DMS79 (cell line): Measurements from ENCODE around the gene TTLL13.
"Not testable (repeated sequence)": the region's sequence is repeated elsewhere in the genome, so short reads cannot be mapped to it uniquely, and the experiment has no call there.

ENCODE experiments used
- DNase-seq: peaks from one replicate; lab custom pipeline; 2025; lab: John Stamatoyannopoulos, UW

Gene TTLL13

DNA sequence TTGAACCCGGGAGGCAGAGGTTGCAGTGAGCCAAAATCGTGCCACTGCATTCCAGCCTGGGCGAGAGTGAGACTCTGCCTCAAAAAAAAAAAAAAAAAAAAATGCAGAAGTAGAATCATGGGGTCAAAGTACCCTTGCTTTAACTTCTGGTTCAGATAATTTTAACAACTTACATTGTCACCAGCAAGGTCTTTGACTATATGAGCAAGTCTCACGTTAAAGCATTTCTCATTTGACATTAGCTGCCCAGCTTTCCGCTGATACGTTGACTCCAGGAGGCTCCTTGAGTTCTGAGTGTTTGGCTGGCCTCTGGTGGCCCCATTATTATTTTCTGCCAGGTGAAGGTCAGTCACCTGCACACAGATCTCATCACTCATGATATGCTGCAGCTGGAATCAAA is 32.3 kb downstream of the TTLL13 start:
- DNase-seq, result not testable (repeated sequence)

DNA sequence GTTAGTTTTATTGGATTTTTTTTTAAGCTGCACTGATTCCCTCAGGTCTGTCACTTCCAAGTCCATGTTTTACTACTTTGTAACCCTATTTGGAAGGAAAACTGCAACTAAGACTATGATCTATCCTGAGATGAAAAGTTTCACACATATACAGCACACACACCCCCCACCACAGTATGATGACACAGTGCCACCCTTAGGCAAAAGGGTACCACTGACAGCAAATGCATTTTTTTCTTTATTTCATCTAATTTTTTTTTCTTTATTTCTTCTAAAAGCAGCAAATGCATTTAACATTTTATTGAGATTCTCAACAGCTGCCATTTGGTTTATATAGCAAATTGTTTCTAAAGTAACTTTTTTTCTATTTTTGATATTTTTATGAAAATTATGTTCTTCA is 37.3 kb downstream of the TTLL13 start:
- DNase-seq, result no peak

DNA sequence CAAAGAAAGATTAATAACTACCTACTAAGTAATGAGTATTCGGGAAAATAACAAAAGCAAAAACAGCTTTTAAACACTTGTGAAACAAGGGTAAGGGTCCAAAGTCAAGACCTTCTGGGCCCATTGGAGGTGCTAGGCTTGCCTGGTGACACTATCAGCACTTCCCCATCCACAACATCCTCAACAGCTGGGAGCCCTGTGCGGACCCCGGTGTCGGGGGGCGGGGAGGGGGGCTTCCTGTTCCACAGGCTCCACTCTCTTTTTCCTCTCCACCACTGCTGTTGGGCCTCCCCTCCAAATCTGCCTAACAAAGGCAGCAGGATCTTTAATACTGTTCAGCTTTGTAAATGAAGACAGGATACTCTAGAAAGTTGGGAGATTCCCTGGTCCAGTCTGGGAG is 37.7 kb downstream of the TTLL13 start:
- DNase-seq, result no peak

DNA sequence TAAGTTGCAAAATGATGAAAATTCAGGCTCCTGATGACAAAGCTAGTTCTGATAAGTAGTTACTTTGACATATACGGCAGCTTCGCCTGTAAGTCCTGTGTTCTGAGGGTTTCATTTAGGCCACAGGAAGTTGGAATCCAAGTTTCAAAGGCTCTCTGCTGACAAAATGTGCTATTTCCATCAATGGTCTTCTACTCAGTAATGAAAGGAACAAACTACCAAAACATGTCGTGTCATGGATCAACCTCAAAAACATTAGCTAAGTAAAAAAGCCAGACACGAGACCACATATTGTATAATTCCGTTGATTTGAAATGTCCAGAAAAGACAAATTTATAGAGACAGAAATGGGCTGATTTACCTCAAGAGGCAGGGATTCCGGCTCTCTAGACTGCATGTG is 38.6 kb downstream of the TTLL13 start:
- no peak for DNase-seq

DNA sequence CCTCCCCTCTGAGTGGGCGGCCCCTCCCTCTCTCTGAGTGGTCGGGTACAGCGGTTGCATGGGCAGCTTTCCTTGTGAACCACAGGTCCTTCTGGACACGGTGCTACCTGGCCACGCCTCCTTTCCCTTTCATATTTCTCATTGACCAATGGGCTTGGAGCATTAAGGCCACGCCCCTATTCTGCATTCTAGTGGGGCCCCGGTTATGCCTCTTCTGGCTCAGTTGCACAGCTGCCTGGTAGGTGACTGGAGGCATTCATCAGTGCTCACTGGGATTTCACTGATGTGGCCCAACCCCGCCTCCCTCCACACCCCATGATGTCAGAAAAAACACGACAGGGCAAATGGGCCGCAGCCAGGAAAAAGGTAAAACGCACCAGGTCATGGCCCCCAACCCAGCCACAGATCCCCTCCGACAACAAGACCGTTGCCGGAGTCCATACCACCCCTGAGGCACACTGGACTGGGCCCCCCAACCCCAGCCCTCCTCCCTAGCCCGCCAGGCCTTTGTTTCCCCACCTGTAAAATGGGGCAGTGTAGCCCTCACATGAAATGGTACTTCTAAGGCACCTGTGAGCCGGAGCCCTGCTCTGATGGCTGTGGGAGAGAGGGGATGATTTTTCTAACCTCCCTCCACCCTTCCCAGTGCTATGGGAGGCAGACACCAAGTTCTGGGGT is 42.5 kb downstream of the TTLL13 start:
- no peak for DNase-seq

DNA sequence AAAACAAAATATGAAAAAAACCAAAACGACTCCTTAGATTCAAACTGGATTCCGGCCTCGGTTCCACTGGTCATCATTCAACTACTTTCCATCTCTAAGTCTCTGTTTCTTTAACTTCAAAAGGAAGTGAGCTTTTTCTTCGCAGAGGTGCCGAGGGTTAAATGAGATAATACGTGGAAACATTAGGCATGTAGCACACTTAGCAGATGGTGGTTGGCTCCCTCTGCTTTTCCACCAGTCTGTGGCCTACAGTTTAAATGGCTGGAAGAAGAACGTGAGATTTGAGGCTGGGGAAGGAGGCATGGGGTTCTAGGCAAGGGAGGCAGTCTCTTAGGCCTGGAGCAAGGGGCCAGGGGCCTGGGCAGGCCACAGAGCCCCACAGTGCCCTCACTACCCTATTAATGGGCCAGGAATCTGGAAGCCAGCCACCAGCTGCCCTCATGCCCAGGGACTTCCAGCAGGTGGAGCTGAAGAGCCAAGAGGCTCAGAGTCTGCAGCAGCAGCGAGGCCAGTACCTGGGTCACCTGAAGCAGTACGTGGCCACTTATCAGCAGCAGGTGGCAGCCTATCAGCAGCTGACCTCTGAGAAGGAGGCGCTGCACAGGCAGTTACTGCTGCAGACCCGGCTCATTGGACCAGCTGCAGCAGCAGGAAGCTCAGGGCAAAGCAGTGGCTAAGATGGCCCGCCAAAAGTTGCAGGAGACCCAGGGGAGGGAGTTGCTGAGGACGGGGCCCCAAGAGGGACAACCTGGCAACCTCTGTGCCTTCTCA is 43.9 kb downstream of the TTLL13 start:
- DNase-seq, result peak; percentile 68

DNA sequence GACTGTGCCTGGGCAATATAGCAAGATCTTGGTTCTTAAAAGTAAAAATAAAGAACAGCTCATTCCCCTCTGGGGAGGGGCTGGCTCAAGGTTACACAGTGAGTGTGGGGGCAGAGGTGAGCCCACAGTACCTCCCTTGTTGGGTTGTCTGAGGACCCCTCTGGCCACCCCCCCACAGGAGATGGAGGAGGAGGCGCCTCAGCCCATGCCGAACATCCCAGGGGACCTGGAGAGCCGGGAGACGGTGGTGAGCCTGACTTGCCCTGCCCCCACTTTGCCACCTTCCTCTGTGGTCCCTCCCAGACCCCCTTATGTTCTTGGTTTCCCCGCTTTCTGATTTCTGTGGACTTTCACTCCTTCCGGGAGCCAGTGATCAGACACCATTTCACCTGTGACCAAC is 44.8 kb downstream of the TTLL13 start:
- DNase-seq, result no peak

DNA sequence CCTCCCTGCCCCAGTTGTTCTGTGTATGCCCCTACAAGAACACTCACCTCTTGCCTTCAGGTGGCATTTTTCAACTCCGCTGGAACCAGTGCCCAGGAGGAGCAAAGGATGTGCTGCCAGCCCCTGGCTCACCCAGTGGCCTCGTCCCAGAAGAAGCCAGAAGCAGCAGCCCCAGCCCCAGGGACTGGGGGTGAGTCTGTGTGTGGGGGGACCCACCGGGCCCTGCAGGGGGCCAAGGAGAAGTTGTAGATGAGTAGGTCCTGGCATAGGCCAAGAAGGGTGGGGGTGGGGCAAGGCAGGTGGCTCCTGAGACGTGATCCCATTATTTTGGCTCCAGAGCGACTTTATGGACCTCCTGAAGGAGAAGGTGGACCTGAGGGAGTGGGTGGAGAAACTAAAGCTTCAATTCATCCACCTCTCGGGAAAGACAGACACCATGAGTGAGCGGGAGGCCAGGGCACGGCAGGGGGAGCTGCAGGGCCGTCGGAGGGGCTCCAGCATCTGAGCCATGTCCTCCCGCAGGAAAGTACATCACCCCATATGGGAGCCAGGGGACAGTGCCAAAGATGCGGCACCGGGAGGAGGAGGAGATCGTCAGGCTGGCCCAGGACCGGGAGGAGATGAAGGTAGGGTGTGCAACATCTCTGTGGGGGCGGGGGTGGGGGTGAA is 45.4 kb downstream of the TTLL13 start:
- no peak for DNase-seq

DNA sequence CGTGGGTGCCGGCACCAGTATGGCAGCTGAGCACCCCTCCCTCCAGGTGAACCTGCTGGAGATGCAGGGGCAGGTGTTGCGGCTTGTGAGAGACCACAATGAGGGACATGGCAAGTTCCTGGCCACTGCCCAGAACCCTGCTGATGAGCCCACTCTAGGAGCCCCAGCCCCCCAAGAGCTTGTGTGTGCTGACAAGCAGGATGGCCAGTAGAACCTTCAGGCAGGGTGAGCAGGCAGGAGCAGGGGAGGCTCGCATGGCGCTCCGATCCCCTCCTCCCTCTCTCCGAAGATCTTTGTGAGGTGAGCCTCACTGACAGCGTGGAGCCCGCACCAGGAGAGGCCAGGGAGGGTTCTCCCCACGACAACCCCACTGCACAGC is 45.9 kb downstream of the TTLL13 start:
- no peak for DNase-seq

DNA sequence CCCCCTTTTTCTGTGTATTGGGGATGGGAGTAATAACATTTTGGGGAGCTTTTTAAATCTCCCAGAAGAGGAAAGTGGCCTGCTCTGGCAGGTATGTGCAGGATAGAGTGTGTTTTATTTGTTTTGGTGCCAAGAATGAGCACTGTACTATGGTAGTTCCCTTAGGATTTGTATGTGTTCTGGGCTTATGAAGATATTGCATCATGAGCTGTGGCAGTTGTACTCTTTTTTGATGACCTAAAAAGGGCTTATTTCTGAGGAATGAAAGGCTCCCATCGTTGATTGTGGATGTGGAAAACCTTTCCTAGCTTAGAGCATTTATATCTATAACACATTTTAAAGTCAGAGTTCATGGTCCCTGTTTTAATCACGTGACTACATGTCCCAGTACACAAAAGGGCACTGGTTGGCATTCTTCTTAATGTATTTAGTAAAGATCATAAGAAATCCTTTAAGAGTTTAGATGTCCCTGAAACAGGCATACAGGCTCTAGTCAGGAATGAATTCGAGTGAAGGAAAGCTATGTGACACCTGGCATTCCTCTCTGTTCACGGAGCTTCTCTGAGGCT is 47.0 kb downstream of the TTLL13 start:
- DNase-seq, result not testable (repeated sequence)

DNA sequence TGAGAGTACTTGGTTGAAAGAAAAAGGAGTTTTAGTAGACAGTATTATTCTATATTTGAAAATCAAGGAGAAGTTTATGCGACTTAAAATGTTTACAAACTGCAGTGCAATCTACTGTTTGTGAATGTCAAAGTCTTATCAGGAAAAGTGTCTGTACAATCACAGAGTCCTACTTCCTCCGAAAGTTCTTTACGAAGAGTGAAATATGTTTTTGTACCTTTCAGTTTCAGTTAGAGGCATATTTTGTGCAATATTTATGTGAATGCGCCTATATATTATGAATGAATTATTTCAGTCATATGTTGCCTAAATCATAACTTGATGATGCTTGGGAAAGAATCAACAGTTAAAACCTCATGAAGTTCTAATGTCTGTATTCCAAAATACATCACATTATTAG is 47.7 kb downstream of the TTLL13 start:
- DNase-seq, result no peak

DNA sequence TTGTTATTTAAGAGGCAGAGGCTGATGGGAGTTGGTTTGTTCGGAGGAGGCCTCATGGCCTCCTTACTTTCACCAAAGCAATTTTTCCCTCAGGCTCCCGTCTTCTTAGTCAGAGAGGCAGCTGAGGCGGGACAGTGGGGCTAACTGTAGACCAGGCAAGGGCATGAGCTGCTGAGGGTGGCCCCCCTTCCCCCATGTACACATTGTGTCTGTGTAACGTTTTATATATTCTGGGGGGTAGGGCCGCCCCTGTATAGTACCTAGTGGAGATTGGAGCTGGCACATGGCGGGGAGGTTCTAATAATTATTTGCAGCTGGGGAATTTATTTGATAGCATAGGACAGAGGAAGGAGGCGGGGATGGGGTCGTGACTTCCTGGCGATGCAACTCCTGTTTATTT is 51.2 kb downstream of the TTLL13 start:
- no peak for DNase-seq

DNA sequence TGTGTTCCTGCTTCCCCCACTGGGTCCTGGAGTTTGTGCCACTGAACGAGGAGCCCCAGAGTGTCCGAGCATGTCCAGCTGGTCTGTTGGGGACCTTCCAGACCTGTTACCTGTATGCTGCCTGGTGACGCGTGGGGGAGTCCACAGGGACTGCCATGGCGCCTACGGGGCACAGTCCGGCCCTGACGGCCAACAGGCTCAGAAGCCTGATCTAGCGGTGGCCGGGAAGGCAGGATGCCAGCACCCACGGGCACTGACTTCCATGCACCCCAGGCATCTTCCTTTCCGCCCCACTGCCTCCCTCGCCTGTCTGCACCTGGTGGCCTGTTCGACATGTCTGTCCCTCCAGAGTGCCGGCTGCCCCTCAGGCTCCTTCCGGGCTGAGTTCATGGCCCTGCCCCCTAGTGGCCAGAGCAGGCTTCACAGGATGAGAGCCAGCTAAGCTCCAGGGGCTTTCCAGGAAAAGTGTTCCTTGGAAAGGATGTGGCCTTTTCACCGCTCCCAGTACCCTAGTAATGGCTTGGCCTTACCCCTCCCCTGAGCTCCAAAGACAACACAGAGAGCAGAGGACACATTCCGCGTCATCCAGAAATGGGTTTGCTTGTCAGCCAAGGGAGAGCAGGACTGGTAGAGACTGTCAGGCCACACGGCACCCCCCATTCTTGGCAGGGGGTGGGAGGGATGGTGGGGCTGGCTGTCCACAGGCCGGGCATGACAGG is 51.8 kb downstream of the TTLL13 start:
- no peak for DNase-seq

DNA sequence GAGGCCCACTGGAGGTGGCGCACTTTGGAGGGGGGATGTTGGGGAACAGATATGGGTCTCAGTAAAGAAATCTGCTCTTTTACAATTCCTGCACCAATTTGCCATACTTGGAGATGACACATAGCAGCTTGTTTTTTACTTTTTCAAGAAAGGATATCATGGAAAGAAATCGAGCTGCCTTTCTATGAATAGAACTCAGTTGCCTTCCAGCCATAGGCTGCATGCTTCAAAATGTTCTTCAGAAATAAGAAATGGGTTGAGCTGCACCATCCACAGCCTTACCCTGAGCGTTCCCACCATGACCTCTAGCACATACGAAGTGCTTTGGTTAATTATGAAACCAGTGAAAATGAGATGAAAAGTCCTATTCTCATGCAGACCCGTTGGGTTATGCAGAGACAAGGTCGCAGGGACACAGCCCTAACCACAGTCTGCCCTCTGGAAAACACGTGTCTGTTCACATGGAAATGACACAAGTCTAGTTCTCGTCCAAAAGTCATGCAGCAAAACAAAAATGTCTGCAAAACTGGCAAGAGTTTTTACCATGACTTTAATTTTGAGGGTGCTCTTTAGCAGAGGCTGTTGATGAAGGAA is 52.4 kb downstream of the TTLL13 start:
- DNase-seq, result no peak

DNA sequence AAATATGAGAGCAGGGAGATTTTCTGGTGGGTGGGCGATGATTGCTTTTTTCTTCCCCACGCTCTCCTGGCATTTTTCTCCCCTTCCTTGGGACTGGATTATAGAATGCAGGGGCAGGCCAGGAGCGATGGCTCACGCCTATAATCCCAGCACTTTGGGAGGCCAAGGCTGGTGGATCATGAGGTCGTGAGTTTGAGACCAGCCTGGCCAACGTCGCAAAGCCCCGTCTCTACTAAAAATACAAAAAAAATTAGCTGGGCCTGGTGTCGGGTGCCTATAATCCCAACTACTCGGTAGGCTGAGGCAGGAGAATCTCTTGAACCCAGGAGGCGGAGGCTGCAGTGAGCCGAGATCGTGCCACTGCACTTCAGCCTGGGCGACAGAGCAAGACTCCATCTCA is 56.0 kb downstream of the TTLL13 start:
- DNase-seq, result not testable (repeated sequence)

DNA sequence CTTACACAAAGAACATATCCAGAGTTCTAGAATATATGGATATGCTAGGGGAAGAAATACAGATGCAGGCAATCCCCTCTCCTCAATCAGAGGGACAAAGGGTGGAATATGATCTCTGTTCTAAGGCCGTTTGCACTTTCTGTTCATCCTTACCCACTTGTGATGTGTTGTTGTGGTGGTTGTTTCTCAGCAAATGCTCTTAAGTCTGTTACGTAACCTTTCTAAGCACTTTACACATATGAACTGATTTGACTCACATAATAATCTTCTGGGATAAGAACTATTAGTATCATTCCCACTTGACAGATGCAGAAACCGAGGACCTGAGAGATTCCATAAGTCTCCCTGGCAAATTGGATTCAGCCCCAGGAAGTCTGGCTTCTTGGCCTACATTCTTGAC is 56.6 kb downstream of the TTLL13 start:
- DNase-seq, result no peak

DNA sequence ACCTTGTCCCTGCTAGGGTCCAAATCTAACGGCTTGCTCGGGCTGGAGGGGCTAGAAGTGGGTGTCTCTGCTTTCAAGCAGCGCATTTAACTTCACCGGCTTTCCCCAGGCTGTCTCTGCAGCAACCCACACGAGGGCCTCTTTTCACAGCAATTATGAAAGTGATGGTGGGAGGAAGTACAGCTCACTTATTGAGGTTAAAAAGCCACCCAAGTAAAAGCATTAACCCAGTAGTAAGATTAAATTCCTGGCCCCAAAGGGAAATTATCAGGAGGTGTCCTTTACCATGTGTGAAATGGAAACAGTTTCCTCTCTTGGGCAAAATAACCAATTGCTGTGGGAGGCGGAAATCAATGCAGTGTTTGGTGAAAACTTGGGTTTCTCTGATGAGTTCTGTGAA is 57.2 kb downstream of the TTLL13 start:
- DNase-seq, result no peak

DNA sequence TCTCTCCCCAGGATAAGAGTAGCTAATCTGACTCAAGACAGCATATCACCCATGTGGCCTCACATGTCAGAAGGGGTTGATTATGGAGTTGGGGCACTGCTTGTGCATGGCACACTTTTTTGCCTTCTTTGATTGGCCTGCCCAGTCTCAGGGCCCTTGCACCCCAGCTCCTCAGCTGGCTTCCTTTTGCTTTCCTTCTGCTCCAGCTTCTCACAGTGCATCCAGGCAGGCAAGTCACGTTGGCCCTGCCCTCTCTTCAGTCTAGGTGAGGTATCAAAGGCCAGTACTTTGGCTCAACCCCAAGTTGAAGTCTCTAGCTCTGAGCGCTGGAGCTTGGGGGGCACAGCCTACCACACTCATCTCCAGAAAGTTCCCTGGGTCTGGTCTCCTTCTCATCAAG is 58.3 kb downstream of the TTLL13 start:
- no peak for DNase-seq

DNA sequence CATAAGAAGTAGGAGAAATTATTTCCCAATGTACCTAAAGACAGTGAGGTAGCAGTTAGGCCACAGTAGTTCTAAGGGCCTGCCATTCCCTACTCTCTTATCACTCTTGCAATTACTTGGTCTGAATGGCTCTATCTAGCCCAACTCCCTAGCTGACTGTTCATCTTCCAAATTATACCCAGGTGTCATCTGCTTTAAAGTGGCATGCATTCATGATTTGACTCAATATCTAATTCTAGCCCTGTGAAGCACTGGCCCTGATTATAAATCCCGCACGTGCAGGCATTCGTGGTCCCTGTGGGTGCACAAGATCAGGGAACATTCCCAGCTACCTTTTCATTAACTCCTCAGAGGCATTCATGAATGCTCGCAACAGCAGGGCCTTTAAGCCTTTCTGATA is 59.7 kb downstream of the TTLL13 start:
- DNase-seq, result no peak
